ENCODE results near the gene CAVIN4.

CAVIN4 gene

GRCh38 chr9:100577776-100578448, at the start of gene CAVIN4:
TSS of gene CAVIN4 (plus strand) at chr9:100578079. CDS start at chr9:100578144, 65 bp downstream.
- DNase-seq = no peak

GRCh38 chr9:100534401-100534800, 43.5 kb upstream of the CAVIN4 start:
- no peak for DNase-seq

- no peak for DNase-seq
Observed at GRCh38 chr9:100540327-100540726, 37.6 kb upstream of the CAVIN4 start.

GRCh38 chr9:100549048-100549447, 28.8 kb upstream of the CAVIN4 start:
- no peak for DNase-seq

GRCh38 chr9:100554935-100555401, 22.9 kb upstream of the CAVIN4 start:
- DNase-seq = no peak

GRCh38 chr9:100555471-100555870, 22.4 kb upstream of the CAVIN4 start:
- no peak for DNase-seq

- DNase-seq = no peak
Observed at GRCh38 chr9:100557053-100557452, 20.8 kb upstream of the CAVIN4 start.

GRCh38 chr9:100561256-100561655, 16.6 kb upstream of the CAVIN4 start:
- DNase-seq = no peak

- DNase-seq = no peak
Observed at GRCh38 chr9:100567856-100568255, 10.0 kb upstream of the CAVIN4 start.

- DNase-seq = no peak
Observed at GRCh38 chr9:100573655-100574260, 4.1 kb upstream of the CAVIN4 start.

GRCh38 chr9:100575006-100575405, 2.9 kb upstream of the CAVIN4 start:
- DNase-seq = no peak

GRCh38 chr9:100575765-100576386, 2.0 kb upstream of the CAVIN4 start:
- DNase-seq = no peak

- no peak for DNase-seq
Observed at GRCh38 chr9:100578610-100579009, 731 bp downstream of the CAVIN4 start.

- DNase-seq = no peak
Observed at GRCh38 chr9:100579665-100580064, 1.8 kb downstream of the CAVIN4 start.

- DNase-seq = no peak
Observed at GRCh38 chr9:100580257-100580656, 2.4 kb downstream of the CAVIN4 start.

- DNase-seq = no peak
Observed at GRCh38 chr9:100581081-100581480, 3.2 kb downstream of the CAVIN4 start.

GRCh38 chr9:100581661-100582060, 3.8 kb downstream of the CAVIN4 start:
- DNase-seq = no peak

GRCh38 chr9:100583014-100583802, 5.3 kb downstream of the CAVIN4 start:
- no peak for DNase-seq

- DNase-seq = no peak
Observed at GRCh38 chr9:100584951-100585350, 7.1 kb downstream of the CAVIN4 start.

GRCh38 chr9:100586093-100586492, 8.2 kb downstream of the CAVIN4 start:
- DNase-seq = no peak

GRCh38 chr9:100587375-100587774, 9.5 kb downstream of the CAVIN4 start:
- DNase-seq = no peak

- DNase-seq = no peak
Observed at GRCh38 chr9:100589582-100589981, 11.7 kb downstream of the CAVIN4 start.

- no peak for DNase-seq
Observed at GRCh38 chr9:100590481-100590880, 12.6 kb downstream of the CAVIN4 start.

All from SHP77 (cell line).